ENCODE measurements around the gene MUSTN1.

DNA sequence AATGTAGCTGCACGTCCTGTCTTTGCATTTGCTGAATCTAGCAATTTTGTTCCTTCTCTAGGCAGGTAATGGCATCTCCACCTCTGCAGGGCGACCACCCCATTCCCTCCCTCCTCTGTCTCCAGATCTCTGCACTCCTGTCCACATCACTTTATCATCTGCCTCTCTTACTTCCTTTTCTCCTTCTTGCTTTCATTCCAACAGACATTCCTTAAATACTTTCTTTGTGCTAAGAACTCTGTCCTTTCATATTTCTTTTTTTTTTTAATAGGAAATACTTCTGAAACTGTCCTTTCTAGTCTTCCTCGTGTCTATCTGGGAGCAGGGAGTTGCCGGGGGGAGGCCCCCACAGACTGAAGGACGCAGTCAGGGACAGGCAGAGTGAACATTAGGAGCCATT lies 33.0 kb downstream of the MUSTN1 start:
- no peak for TF ChIP-seq EZH2 (IDR thresholded peaks at IDR 0.05; ENCODE audit: low read depth, unreplicated experiment)
- TF ChIP-seq, protein P1, sequence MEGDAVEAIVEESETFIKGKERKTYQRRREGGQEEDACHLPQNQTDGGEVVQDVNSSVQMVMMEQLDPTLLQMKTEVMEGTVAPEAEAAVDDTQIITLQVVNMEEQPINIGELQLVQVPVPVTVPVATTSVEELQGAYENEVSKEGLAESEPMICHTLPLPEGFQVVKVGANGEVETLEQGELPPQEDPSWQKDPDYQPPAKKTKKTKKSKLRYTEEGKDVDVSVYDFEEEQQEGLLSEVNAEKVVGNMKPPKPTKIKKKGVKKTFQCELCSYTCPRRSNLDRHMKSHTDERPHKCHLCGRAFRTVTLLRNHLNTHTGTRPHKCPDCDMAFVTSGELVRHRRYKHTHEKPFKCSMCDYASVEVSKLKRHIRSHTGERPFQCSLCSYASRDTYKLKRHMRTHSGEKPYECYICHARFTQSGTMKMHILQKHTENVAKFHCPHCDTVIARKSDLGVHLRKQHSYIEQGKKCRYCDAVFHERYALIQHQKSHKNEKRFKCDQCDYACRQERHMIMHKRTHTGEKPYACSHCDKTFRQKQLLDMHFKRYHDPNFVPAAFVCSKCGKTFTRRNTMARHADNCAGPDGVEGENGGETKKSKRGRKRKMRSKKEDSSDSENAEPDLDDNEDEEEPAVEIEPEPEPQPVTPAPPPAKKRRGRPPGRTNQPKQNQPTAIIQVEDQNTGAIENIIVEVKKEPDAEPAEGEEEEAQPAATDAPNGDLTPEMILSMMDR (conservative IDR thresholded peaks at IDR 0.05; ENCODE audit: low read depth in 2 of 2) = no peak
- no peak for TF ChIP-seq EZH2phosphoT487 (IDR thresholded peaks at IDR 0.05; ENCODE audit: unreplicated experiment)
- no peak for TF ChIP-seq CREB1 (CRISPR knock-in tag; IDR thresholded peaks at IDR 0.05; ENCODE audit: low read depth)
- TF ChIP-seq, protein P2, sequence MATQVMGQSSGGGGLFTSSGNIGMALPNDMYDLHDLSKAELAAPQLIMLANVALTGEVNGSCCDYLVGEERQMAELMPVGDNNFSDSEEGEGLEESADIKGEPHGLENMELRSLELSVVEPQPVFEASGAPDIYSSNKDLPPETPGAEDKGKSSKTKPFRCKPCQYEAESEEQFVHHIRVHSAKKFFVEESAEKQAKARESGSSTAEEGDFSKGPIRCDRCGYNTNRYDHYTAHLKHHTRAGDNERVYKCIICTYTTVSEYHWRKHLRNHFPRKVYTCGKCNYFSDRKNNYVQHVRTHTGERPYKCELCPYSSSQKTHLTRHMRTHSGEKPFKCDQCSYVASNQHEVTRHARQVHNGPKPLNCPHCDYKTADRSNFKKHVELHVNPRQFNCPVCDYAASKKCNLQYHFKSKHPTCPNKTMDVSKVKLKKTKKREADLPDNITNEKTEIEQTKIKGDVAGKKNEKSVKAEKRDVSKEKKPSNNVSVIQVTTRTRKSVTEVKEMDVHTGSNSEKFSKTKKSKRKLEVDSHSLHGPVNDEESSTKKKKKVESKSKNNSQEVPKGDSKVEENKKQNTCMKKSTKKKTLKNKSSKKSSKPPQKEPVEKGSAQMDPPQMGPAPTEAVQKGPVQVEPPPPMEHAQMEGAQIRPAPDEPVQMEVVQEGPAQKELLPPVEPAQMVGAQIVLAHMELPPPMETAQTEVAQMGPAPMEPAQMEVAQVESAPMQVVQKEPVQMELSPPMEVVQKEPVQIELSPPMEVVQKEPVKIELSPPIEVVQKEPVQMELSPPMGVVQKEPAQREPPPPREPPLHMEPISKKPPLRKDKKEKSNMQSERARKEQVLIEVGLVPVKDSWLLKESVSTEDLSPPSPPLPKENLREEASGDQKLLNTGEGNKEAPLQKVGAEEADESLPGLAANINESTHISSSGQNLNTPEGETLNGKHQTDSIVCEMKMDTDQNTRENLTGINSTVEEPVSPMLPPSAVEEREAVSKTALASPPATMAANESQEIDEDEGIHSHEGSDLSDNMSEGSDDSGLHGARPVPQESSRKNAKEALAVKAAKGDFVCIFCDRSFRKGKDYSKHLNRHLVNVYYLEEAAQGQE (IDR thresholded peaks at IDR 0.05; ENCODE audit: unreplicated experiment) = no peak
- no peak for TF ChIP-seq STAT1 (IDR thresholded peaks at IDR 0.05; ENCODE audit: unreplicated experiment)
- no peak for TF ChIP-seq JUNB (IDR thresholded peaks at IDR 0.05; ENCODE audit: unreplicated experiment)
- TF ChIP-seq, protein P3, sequence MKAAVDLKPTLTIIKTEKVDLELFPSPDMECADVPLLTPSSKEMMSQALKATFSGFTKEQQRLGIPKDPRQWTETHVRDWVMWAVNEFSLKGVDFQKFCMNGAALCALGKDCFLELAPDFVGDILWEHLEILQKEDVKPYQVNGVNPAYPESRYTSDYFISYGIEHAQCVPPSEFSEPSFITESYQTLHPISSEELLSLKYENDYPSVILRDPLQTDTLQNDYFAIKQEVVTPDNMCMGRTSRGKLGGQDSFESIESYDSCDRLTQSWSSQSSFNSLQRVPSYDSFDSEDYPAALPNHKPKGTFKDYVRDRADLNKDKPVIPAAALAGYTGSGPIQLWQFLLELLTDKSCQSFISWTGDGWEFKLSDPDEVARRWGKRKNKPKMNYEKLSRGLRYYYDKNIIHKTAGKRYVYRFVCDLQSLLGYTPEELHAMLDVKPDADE (IDR thresholded peaks at IDR 0.05) = no peak
- TF ChIP-seq NANOG (IDR thresholded peaks at IDR 0.05; ENCODE audit: borderline replicate concordance) = no peak
- no peak for TF ChIP-seq POLR2AphosphoS5 (IDR thresholded peaks at IDR 0.05; ENCODE audit: low read depth)
- TF ChIP-seq, protein P4, sequence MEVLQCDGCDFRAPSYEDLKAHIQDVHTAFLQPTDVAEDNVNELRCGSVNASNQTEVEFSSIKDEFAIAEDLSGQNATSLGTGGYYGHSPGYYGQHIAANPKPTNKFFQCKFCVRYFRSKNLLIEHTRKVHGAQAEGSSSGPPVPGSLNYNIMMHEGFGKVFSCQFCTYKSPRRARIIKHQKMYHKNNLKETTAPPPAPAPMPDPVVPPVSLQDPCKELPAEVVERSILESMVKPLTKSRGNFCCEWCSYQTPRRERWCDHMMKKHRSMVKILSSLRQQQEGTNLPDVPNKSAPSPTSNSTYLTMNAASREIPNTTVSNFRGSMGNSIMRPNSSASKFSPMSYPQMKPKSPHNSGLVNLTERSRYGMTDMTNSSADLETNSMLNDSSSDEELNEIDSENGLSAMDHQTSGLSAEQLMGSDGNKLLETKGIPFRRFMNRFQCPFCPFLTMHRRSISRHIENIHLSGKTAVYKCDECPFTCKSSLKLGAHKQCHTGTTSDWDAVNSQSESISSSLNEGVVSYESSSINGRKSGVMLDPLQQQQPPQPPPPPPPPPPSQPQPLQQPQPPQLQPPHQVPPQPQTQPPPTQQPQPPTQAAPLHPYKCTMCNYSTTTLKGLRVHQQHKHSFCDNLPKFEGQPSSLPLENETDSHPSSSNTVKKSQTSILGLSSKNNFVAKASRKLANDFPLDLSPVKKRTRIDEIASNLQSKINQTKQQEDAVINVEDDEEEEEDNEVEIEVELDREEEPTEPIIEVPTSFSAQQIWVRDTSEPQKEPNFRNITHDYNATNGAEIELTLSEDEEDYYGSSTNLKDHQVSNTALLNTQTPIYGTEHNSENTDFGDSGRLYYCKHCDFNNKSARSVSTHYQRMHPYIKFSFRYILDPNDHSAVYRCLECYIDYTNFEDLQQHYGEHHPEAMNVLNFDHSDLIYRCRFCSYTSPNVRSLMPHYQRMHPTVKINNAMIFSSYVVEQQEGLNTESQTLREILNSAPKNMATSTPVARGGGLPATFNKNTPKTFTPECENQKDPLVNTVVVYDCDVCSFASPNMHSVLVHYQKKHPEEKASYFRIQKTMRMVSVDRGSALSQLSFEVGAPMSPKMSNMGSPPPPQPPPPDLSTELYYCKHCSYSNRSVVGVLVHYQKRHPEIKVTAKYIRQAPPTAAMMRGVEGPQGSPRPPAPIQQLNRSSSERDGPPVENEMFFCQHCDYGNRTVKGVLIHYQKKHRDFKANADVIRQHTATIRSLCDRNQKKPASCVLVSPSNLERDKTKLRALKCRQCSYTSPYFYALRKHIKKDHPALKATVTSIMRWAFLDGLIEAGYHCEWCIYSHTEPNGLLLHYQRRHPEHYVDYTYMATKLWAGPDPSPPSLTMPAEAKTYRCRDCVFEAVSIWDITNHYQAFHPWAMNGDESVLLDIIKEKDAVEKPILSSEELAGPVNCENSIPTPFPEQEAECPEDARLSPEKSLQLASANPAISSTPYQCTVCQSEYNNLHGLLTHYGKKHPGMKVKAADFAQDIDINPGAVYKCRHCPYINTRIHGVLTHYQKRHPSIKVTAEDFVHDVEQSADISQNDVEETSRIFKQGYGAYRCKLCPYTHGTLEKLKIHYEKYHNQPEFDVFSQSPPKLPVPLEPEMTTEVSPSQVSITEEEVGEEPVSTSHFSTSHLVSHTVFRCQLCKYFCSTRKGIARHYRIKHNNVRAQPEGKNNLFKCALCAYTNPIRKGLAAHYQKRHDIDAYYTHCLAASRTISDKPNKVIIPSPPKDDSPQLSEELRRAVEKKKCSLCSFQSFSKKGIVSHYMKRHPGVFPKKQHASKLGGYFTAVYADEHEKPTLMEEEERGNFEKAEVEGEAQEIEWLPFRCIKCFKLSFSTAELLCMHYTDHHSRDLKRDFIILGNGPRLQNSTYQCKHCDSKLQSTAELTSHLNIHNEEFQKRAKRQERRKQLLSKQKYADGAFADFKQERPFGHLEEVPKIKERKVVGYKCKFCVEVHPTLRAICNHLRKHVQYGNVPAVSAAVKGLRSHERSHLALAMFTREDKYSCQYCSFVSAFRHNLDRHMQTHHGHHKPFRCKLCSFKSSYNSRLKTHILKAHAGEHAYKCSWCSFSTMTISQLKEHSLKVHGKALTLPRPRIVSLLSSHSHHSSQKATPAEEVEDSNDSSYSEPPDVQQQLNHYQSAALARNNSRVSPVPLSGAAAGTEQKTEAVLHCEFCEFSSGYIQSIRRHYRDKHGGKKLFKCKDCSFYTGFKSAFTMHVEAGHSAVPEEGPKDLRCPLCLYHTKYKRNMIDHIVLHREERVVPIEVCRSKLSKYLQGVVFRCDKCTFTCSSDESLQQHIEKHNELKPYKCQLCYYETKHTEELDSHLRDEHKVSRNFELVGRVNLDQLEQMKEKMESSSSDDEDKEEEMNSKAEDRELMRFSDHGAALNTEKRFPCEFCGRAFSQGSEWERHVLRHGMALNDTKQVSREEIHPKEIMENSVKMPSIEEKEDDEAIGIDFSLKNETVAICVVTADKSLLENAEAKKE (CRISPR knock-in tag; IDR thresholded peaks at IDR 0.05) = no peak

All from GM23338 (cell line).